Measurements from ENCODE around the gene NUTM2F.
"Not testable (repeated sequence)": the region's sequence is repeated elsewhere in the genome, so short reads cannot be mapped to it uniquely, and the experiment has no call there.

Gene NUTM2F

GRCh38 chr9:94328544-94328943 lies at the start of gene NUTM2F:
Gene NUTM2F, minus strand, starts transcription at chr9:94328644. Its CDS starts 21 bp downstream, at chr9:94328623.
- not testable (repeated sequence) for DNase-seq (ENCODE audit: low read depth)

- peak; percentile 5 for DNase-seq (ENCODE audit: low read depth)
These were observed 46.8 kb upstream of the NUTM2F start for GRCh38 chr9:94375197-94375596.

- peak; percentile 88 for DNase-seq (ENCODE audit: low read depth)
These were observed 46.0 kb upstream of the NUTM2F start for GRCh38 chr9:94374176-94375056.

GRCh38 chr9:94373779-94374175 lies 45.3 kb upstream of the NUTM2F start:
- DNase-seq (ENCODE audit: low read depth), result not testable (repeated sequence)

- not testable (repeated sequence) for DNase-seq (ENCODE audit: low read depth)
These were observed 41.8 kb upstream of the NUTM2F start for GRCh38 chr9:94370266-94370665.

- DNase-seq (ENCODE audit: low read depth), result not testable (repeated sequence)
These were observed 35.7 kb upstream of the NUTM2F start for GRCh38 chr9:94364093-94364614.

- DNase-seq (ENCODE audit: low read depth), result not testable (repeated sequence)
These were observed 28.7 kb upstream of the NUTM2F start for GRCh38 chr9:94357158-94357557.

- DNase-seq (ENCODE audit: low read depth), result not testable (repeated sequence)
These were observed 23.7 kb upstream of the NUTM2F start for GRCh38 chr9:94351901-94352723.

GRCh38 chr9:94348754-94349153 lies 20.3 kb upstream of the NUTM2F start:
- not testable (repeated sequence) for DNase-seq (ENCODE audit: low read depth)

- DNase-seq (ENCODE audit: low read depth), result not testable (repeated sequence)
These were observed 19.0 kb upstream of the NUTM2F start for GRCh38 chr9:94347451-94347850.

GRCh38 chr9:94341703-94342102 lies 13.3 kb upstream of the NUTM2F start:
- DNase-seq (ENCODE audit: low read depth), result not testable (repeated sequence)

- DNase-seq (ENCODE audit: low read depth), result not testable (repeated sequence)
These were observed 12.3 kb upstream of the NUTM2F start for GRCh38 chr9:94340750-94341149.

GRCh38 chr9:94339657-94340056 lies 11.2 kb upstream of the NUTM2F start:
- DNase-seq (ENCODE audit: low read depth), result not testable (repeated sequence)

GRCh38 chr9:94338723-94339122 lies 10.3 kb upstream of the NUTM2F start:
- not testable (repeated sequence) for DNase-seq (ENCODE audit: low read depth)

- not testable (repeated sequence) for DNase-seq (ENCODE audit: low read depth)
These were observed 8.0 kb upstream of the NUTM2F start for GRCh38 chr9:94336445-94336844.

GRCh38 chr9:94325583-94325982 lies 2.9 kb downstream of the NUTM2F start:
- not testable (repeated sequence) for DNase-seq (ENCODE audit: low read depth)

GRCh38 chr9:94323153-94323798 lies 5.2 kb downstream of the NUTM2F start:
- DNase-seq (ENCODE audit: low read depth), result not testable (repeated sequence)

- DNase-seq (ENCODE audit: low read depth), result not testable (repeated sequence)
These were observed 6.0 kb downstream of the NUTM2F start for GRCh38 chr9:94322342-94322940.

- not testable (repeated sequence) for DNase-seq (ENCODE audit: low read depth)
These were observed 10.3 kb downstream of the NUTM2F start for GRCh38 chr9:94317949-94318657.

- not testable (repeated sequence) for DNase-seq (ENCODE audit: low read depth)
These were observed 12.2 kb downstream of the NUTM2F start for GRCh38 chr9:94316236-94316635.
